ENCODE results near the gene FBXW9.
"Not testable (repeated sequence)": the region's sequence is repeated elsewhere in the genome, so short reads cannot be mapped to it uniquely, and the experiment has no call there.

The FBXW9 gene

DNA sequence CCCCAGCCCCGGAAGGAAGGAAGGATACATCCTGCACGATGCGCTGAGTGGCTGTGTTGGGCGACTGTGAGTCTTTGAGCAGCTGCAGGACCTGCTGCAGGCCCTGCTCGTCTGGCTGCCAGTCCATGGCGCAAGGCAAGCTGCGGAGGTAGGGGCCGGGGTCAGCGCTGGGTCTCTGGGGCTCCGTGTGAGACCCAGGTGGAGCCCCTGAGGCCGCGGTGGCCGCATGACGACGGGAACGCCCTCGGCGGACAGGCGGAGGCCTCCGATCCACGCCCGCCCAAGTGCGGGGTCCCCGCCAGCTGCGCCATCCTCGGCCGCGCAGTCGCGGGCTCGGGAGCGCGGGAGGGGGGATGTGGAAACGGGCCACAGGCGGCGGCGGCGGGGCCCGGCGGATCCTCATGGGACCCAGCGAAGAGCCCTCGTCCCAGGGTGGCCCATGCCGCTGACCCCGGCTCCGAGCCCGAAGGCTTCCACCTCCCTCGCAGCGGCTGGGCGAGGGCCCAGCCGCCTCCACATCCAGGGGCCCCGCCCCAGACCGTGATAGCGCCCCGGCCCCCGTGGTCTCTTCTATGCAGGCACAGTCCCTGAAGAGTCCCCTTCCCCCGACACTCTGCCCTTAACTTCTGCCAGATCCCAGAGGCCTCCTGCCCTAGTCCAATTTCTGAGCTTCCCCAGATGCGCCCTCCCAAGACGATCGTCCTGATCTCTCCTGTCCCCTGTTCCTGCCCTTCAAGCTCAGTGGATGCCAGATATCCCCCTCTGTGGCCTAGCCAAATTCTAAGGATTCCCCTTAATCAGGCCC lies 24.6 kb upstream of the FBXW9 start:
- TF ChIP-seq MAX (IDR thresholded peaks at IDR 0.05; ENCODE audit: low read depth, low read length) (no peak), MYC (IDR thresholded peaks at IDR 0.05; ENCODE audit: low read depth, low read length) (no peak), CTCF (IDR thresholded peaks at IDR 0.05; ENCODE audit: low read depth, low read length) (no peak), POLR2A (IDR thresholded peaks at IDR 0.05; ENCODE audit: extremely low read depth, insufficient read length) (no peak)
- H3K4me3 ChIP-seq (ENCODE audit: low read depth, low read length) = peak overlapping the region; percentile 87
- no peak for DNase-seq (ENCODE audit: low read depth)

- no peak for TF ChIP-seq CTCF (IDR thresholded peaks at IDR 0.05; ENCODE audit: low read depth, low read length)
- TF ChIP-seq MYC (IDR thresholded peaks at IDR 0.05; ENCODE audit: low read depth, low read length) = no peak
- no peak for TF ChIP-seq MAX (IDR thresholded peaks at IDR 0.05; ENCODE audit: low read depth, low read length)
- no peak for TF ChIP-seq POLR2A (IDR thresholded peaks at IDR 0.05; ENCODE audit: extremely low read depth, insufficient read length)
These were observed 23.9 kb upstream of the FBXW9 start for GRCh38 chr19:12720296-12720695.

DNA sequence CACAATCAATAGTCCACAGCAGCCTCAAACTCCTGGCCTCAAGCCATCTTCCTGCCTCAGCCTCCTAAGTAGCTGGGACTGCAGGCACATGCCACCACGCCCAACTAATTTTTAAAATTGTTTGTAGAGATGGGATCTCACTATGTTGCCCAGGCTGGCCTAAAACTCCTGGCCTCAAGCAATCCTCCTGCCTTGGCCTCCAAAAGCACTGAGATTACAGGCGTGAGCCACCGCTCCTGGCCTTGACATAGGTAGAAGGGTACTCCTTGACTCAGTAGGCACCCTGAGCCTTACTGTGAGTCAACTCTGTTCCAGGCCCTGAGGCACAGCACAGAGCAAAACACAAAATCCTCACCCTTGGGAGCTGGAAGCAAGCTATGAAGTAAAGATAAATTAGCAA lies 19.5 kb upstream of the FBXW9 start:
- H3K4me3 ChIP-seq (ENCODE audit: low read depth, low read length) = no peak overlapping the region
- DNase-seq (ENCODE audit: low read depth) = no peak
- no peak for TF ChIP-seq POLR2A (IDR thresholded peaks at IDR 0.05; ENCODE audit: extremely low read depth, insufficient read length)
- no peak for TF ChIP-seq MYC (IDR thresholded peaks at IDR 0.05; ENCODE audit: low read depth, low read length)
- no peak for TF ChIP-seq CTCF (IDR thresholded peaks at IDR 0.05; ENCODE audit: low read depth, low read length)
- TF ChIP-seq MAX (IDR thresholded peaks at IDR 0.05; ENCODE audit: low read depth, low read length) = no peak

More at GRCh38 chr19:12720296-12720695, 23.9 kb upstream of the FBXW9 start:
- DNase-seq (ENCODE audit: low read depth) = no peak
- peak overlapping the region; percentile 46 for H3K4me3 ChIP-seq (ENCODE audit: low read depth, low read length)

GRCh38 chr19:12715102-12715501 lies 18.7 kb upstream of the FBXW9 start:
- H3K4me3 ChIP-seq (ENCODE audit: low read depth, low read length) = no peak overlapping the region
- no peak for TF ChIP-seq MYC (IDR thresholded peaks at IDR 0.05; ENCODE audit: low read depth, low read length)
- no peak for TF ChIP-seq MAX (IDR thresholded peaks at IDR 0.05; ENCODE audit: low read depth, low read length)
- no peak for TF ChIP-seq CTCF (IDR thresholded peaks at IDR 0.05; ENCODE audit: low read depth, low read length)
- TF ChIP-seq POLR2A (IDR thresholded peaks at IDR 0.05; ENCODE audit: extremely low read depth, insufficient read length) = no peak
- DNase-seq (ENCODE audit: low read depth) = no peak

DNA sequence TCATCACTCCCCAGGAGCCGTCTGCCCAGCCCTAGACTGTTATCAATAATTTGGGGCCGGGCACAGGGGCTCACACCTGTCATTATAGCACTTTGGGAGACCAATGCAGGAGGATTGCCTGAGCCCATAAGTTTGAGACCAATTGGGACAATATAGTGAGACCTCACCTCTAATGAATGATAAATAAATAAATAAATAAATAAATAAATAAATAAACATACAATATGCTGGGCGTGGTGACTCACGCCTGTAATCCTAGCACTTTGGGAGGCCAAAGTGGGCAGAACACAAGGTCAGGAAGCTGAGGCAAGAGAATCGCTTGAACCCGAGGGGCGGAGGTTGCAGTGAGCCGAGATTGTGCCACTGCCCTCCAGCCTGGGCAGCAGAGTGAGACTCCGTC lies 16.9 kb upstream of the FBXW9 start:
- DNase-seq (ENCODE audit: low read depth); H3K4me3 ChIP-seq (ENCODE audit: low read depth, low read length): not testable (repeated sequence)

- not testable (repeated sequence) for H3K4me3 ChIP-seq (ENCODE audit: low read depth, low read length); DNase-seq (ENCODE audit: low read depth)
These were observed 15.6 kb upstream of the FBXW9 start for GRCh38 chr19:12712077-12712476.

DNA sequence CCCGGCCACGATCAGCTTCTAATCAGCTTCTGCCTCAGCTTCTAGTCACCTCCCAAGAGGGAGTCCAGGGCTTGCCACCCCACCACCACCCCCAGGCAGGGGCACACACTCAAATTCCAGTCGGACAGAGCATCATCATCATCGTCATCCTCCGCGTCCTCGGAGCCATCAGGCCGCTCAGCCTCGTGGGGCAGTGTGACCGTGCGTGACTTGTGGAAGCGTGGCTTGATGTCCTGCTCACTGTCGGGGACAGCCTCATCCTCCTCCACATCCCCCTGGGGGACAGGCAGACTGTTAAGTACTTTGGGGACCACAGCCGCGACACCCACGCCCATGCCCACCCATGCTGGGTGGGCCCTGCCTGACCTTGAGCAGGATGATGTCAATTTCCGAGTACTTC lies 14.8 kb upstream of the FBXW9 start:
- no peak for TF ChIP-seq MAX (IDR thresholded peaks at IDR 0.05; ENCODE audit: low read depth, low read length)
- TF ChIP-seq CTCF (IDR thresholded peaks at IDR 0.05; ENCODE audit: low read depth, low read length) = no peak
- TF ChIP-seq MYC (IDR thresholded peaks at IDR 0.05; ENCODE audit: low read depth, low read length) = no peak
- TF ChIP-seq POLR2A (IDR thresholded peaks at IDR 0.05; ENCODE audit: extremely low read depth, insufficient read length) = no peak
- DNase-seq (ENCODE audit: low read depth) = no peak
- H3K4me3 ChIP-seq (ENCODE audit: low read depth, low read length) = no peak overlapping the region
